Measurements from ENCODE around the gene CIPC.

- TF ChIP-seq CTCF (conservative IDR thresholded peaks at IDR 0.05; ENCODE audit: low read length) (no peak), EZH2phosphoT487 (IDR thresholded peaks at IDR 0.05; ENCODE audit: borderline replicate concordance, low read depth, low read length) (no peak)
These were observed 21.9 kb upstream of the CIPC start for GRCh38 chr14:77076113-77076631.
